Caki2 (cell line): ENCODE results near the gene SLC41A3. TPM values are rescaled to one million over a fixed set of nuclear protein-coding genes. Genes with fewer than 3 reads are reported as not detected.

Experiments
- DNase-seq: peaks from one replicate; pipeline ENCODE4 v3.0.0-alpha.2; 2015; ENCODE audit warnings: low read depth
- in situ Hi-C: cut with HindIII; loops from 2 replicates; pipeline ENCODE4 v1.10.0; 2016; ENCODE audit warnings: low sequenced_read_pairs, low pct_unique_long_range_greater_than_20kb, mixed read lengths
- total RNA-seq: library from RNA; depleted of rRNA; stranded (reverse); fragments of >200 nt; shearing (Covaris generic); gene quantifications from 2 replicates; pipeline ENCODE4 v1.2.3, GENCODE V29; 2014; ENCODE audit warnings: low replicate concordance

Gene SLC41A3
- total RNA-seq, 1 experiment from 2014 or later: 49.5 TPM

DNA sequence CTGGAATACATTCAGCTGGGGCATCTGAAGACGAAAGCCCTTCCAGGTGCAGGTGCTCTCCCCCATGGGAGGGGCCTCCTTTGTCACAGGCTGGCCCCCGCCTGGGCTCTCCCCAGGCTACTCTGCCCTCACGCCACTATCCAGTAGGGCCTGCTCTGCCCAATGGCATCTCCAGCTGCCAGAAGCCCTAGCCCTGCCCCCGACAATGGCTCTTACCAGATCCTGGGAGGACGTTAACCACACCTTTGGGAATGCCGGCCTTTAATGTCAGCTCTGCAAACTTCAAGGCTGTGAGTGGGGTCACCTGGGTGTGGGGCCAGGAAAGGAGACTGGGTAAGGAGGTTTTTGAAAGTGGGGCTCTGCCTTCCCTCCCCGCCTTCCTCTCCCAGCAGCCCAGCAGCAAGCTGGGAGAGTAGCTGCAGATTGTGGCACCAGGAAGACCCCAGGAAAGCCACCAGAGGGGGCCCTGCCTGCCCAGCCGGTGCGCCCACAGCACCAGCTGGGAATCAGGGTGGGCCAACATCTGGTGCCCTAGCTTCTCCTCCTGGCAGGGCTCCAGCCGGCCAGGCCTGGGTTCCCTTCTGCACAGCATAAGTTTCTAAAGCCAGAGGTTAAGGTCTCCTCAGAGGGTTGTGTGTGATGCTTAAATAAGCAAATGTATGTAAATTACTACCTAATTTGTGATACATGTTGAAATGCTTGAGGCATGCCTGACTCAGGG lies 40.4 kb upstream of the SLC41A3 start:
- in situ Hi-C loops: no loop called here
- no peak for DNase-seq

DNA sequence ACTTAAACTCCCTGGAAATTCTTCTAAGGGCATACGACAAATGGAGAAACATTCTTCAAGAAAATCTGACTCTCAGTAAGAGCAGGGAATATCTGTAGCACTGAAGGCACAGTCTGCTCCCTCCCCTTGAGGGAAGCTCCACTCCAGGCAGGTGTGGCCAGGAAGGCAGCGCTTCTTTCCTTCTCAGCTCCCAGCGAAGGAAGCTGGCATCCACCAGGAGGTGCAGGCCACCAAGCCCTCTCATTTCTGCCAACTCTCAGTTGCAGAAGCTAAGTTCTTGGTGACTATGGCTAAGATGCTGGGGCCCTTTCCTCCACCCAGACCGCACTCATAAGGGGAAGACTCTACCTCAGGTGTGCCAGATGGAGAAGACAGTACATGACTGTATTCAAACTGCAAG lies 37.7 kb upstream of the SLC41A3 start:
- no peak for DNase-seq
- in situ Hi-C loops: no loop called here

DNA sequence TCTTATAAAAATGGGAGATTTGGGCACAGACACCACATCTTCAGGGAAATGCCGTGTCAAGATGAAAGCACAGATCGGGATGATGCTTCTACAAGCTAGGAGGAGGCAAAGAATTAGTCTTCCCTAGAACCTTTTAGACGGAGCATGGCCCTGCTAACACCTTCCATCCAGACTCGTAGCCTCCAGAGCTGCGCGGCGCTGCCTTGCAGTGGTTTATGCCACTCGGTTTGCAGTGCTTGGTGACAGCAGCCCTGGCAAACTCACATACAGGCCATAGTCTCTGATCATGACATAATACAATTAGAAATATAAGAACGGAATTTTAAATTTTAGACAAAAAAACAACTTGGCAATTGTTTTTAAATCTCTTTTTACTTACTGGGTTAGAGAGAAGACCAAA lies 37.1 kb upstream of the SLC41A3 start:
- no peak for DNase-seq
- in situ Hi-C loops: no loop called here

DNA sequence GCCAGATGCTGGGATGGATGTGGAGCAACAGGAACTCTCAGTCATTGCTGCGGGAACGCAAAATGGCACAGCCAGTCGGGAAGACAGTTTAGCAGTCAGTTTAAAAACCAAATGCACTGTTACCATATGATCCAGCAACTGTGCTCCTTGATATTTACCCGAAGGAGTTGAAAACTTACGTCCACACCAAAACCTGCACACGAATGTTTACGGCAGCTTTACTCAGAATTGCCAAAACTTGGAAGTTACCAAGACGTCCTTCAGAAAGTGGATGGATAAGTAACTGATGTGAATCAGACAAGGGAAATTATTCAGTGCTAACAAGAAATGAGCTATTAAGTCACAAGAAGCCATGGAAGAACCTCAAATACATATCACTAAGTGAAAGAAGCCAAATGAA lies 36.1 kb upstream of the SLC41A3 start:
- in situ Hi-C loops: no loop called here
- DNase-seq: no peak

DNA sequence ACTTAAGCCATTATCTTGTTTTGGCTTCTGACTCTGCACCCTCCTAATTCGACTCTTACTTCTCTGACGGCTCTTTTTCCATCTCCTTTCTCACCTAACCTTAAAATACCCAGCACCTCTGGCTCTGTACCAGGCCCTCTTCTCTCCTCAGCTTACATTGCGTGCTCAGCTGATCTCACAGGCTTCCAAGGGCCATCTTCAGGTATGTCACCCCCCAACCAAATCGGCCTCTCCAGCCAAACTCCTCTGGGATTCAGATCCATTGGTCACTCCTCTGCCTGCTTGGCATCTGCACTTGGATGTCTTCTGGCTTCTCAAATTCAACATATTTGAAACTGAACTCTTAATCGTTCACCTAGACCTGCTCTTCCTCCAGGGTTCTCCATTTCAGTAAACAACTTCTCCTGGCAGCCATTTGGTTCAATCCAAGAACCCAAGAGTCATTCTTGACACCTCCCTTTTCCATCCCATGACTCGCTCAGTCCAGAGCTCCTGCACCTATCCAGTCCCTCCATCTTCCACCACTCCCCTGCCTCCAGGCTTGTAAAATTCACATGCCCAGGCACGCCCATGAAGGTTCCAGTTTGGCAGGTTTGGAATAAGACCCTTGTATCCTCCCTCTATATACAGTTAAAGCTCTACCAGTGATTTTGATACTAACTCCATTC lies 35.2 kb upstream of the SLC41A3 start:
- in situ Hi-C loops: no loop called here
- no peak for DNase-seq

DNA sequence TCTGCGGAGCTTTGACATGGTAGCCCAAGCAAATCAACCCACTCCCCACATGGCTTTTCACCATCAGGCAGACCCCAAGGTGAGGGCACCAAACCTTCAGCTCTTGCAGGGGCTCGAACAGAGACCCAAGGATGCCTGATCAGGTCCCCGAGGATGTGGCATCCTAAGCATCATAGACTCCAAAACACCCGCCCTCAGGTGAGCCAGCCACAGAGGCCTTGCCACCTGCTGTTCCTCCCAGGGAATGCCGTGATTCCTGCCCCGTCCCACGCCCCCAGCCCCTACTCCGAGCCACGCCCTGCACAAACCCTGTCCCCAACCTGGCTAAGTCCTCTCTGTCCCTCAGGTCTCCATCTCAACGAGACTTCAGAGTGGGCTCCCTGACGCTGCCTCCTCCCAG lies 34.7 kb upstream of the SLC41A3 start:
- in situ Hi-C loops: no loop called here
- DNase-seq: no peak

DNA sequence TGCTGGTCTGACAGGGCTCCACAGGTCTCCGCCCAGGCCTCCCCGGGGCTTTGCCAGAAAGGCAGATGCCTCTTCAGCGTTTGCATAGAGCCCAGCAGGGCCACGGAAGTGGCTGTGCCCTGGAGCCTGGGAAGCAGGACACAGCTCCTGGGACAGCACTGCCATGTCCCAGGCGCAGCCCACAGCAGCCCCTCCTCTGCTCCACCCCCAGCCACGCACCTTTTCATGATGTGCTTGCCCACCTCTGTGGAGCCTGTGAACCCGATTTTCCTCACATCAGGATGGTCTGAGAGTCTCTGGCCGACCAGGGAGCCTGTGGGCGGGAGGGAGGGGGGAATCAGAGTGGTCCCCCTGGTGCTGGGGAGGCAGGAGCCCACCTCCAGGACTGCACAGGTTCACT lies 33.9 kb upstream of the SLC41A3 start:
- in situ Hi-C loops: no loop called here
- no peak for DNase-seq

DNA sequence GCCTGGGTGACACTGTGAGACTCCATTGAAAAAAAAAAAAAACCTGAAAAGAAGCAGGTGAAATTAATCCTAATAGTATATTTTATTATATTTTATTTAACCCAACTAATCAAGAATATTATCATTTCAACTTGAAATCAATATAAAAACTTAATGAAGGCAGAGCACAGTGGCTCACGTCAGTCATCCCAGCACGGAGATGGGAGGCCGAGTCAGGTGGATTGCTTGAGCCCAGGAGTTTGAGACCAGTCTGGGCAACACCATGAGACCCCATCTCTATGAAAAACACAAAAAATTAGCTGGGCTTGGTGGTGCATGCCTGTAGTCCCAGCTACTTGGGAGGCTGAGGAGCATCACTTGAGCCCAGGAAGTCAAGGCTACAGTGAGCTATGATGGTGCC lies 33.3 kb upstream of the SLC41A3 start:
- in situ Hi-C loops: no loop called here
- DNase-seq: no peak

DNA sequence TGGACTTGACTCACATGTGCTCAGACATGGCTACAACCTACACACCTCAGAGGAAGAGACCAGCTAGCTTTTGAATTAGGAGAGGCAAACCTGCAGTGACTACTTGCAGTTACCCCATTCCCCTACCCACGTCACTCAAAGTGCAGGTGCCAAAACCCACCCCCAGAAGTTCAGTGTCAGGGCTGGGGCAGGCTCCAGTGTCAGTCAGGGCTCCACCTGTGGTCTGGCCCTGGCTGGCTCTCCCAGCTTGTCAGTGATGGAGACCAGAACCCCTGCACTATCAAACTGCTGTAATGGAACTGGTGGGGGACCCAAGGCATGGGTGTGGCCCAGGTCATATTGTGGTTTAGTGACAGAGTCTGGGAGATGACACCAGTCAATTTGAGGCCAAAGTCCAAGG lies 32.6 kb upstream of the SLC41A3 start:
- in situ Hi-C loops: no loop called here
- no peak for DNase-seq

DNA sequence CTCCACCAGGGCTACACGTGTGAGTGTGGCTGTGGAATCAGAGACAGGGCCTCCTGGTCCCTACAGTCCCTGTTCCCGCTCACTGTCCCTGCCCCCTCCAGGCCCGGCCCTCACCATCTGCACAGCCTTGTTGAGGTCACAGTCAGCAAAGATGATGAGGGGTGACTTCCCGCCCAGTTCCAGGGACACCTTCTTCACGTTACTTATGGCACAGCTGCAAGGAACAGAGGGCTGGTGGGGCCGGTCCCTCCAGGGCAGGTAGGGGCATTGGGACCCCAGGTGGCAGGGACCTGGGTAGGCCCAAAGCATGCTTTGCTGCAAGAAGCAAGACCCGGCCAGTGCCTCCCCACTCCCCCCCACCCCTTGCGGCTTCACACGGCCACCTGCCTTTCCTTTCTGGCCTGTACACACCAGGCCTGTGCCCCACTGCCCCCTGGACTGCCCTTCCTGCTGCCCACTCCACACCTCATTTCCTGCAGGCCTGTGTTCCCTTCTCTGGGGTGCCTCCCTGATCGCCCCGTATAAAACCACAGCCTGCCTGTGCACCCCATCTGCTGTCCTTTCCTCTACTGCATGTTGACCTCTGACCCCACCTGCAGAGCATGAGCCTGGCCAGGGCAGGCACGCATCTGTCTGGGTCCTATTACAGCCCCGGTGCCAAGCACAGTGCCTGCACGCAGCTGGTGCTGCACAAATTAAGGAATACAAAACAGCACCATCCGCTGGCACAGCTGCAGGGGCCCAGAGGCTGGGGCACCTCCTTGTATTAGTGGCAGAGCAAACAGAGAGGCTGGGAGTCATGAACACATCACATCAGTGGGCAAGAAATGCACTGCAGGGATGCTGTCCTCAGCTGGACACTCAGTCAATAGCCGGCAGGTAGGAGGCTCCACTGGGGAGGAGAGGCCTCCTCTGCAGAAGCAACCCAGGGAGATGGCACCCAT lies 30.8 kb upstream of the SLC41A3 start:
- in situ Hi-C loops: no loop called here

DNA sequence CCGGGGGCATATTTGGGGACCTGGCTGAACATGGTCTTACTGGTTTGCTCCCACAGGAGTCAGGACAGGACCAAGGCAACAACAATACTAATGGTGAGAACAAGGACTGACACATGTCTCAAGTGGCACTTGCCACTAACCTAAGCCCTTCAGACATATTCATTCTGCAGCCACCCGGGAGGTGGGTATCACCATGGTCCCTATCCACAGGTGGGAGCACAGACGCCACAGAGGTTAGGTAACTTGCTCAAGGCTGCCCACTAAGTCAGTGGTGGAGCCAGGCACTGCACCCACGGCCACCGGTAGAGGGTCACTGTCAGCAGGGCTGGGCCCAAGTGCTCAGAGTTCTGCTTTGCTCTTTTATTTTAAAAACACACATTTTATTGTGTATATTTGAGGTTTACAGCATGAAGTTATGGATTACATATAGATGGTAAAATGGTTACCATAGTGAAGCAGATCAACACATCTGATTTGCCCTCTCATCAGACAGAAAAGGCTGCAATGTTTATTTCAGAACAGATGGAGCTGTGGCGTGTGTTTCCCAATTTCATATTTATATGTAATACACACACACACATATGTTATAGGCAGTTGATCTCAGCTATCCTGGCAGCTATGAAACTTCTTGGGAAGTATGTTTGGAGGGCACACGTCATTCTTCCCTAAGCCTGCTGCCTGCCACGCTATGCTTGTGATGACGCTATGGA lies 30.0 kb upstream of the SLC41A3 start:
- in situ Hi-C loops: no loop called here
- no peak for DNase-seq

More for the DNA sequence above, 30.8 kb upstream of the SLC41A3 start:
- no peak for DNase-seq

DNA sequence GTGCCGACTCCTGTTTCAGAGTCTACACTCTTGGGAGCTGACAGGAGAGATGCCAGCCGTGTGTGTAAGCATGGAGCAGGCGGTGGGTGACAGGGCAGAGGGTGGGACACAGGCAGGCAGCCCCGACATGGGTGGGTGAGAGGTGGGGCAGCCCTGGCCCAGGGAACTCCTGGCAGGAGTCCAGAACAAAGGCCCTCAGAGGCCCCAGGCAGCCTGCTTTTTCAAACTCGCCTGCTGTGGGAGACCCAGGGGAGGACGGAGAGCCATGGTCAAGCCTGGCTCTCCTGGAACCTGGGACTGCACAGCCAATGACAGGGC lies 29.3 kb upstream of the SLC41A3 start:
- in situ Hi-C loops: no loop called here
- no peak for DNase-seq

DNA sequence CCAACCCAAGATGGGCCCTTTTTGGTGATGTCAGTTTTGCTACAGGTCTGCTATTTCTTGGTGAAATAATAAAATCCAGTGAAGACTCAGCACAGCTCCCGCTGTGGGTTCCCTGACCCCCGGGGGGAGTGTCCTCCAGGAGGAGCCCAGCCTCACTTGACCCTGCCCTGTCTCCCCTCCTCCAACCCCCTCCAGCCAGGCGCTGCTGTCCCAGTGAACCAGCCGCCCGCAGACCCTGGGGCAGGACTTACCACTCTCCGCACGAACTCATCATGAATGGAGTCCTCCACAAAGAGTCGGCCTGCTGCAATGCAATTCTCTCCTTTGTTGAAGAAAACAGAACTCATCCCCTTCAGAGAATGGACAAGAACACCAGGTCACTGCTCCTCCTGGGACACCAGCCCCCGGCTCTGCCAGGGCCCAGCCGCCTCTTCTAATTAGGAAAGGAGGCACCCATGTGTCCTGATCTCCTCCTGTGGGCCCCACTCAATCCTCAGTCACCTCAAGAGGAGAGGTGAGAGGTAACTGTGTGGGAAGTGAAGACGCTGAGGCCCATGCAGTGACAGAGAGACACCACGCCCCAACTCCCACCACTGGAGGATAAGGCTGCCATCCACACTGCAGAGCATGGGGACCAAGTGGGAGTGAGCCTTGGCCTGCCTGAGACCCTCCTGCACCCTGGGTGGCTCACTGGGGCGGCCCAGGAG lies 28.8 kb upstream of the SLC41A3 start:
- in situ Hi-C loops: no loop called here
- DNase-seq: no peak

DNA sequence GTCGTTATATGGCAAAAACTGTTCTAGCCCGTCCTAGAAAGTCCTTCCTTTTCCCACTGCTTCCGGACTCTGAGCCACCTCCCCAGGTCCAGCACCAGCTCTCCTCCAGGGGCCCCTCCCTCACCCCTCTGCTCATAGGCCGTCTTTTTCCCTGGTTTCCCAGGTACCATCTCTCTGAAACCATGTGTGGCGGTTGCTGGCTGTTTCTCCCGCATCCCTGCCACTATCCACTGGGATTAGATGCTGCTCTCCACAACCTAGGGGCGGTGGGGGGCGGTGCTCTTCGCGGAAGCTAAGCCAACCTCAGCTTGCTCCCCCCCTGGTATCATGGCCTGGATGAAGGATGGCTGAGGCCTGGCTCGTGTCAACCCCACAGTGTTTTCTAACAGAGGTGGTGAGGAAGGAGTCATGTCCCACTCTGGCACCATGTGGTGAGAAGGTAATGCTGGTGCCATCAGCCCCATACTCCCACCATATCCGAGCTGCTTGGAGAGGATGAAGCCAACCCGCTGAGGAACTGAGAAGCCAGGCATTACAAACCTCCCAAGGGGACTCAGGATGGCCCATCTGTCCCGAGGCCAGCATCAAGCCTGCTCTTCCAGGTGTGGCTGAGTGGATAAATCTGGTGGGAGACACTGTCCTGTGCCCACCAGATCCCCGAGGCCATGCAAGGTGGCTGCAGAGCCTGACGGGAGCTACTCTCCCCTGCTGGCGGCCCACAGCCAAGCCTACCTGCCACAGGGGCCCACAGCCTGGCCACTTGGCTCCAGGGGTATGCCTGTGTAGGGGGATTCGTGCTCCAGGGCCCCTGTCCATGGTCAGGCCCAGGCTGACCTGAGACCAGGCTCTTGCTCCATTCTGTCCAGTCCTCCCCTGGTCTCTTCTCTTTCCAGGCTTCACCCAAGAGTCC lies 27.9 kb upstream of the SLC41A3 start:
- in situ Hi-C loops: no loop called here

DNA sequence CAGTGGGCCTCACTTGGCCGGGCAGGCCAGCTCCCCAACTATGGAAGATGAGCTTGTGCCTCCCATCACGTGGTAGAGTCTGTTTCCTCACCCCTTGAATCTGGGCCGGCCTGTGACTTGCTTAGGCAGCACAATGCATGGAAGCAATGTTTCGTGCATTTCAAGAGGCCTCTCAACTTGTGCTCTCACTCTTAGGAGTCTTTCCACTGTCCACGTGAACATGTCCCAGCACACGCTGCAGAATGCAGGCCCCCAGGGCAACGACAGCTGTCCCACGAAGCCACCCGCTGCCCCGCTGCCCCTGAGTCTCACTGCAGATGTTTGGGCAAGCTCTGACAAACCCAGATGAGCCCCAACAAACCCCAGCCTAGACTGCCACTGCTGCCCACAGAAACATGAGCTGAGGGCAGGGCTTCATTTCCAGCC lies 27.2 kb upstream of the SLC41A3 start:
- DNase-seq: no peak

More for the DNA sequence above, 27.9 kb upstream of the SLC41A3 start:
- no peak for DNase-seq

DNA sequence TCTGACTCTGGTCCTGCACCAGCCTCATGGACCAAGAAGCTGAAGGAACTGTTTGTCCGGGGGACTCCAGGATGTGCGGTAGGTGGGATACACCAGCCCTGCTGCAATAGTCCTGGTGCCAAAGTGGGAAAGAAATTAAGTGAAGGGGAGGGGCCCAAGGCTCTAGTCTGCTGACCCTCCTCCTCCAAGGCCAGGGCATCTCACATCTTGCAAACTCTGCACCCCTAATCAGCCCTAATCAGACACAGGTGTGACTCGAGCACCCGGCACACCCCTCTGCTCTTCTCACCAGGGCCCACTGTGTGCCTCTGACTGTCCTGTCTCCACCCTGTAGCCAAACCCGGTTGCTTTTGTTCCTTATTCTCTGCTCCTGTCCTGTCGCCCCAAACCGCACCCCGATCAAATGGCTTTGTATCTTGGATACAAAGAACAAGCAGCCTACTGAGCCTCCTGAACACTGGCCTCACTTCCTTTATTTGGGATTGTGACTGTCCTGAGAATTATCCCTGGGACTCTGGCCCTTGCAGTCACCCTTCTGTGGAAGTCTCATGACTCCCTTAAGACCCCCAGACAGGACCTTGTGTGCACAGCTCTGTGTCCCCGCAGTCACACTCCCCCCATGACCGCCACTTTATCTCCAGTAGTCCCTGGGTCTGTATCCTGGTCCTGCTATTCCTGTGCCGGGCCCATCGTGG lies 26.7 kb upstream of the SLC41A3 start:
- no peak for DNase-seq
- in situ Hi-C loops: no loop called here

More for the DNA sequence above, 27.2 kb upstream of the SLC41A3 start:
- in situ Hi-C loops: no loop called here

DNA sequence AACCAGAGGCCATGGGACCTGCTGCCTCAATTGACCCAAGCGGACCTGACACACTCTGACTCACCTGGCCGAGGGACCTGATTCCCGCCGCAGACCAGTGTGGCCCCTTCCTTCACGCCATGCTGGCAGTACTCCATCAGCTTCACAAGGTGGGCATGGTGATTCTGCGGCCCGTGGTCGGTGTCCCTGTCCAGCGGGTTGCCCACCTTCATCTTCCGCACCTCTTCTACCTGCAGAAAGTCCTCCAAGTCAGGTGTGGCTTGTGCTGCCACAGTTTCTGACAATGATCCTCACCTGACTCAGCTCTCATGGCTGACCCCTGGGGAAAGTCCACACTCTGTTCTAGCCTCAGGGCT lies 25.9 kb upstream of the SLC41A3 start:
- DNase-seq: no peak

More for the DNA sequence above, 25.9 kb upstream of the SLC41A3 start:
- in situ Hi-C loops: no loop called here
